ENCODE results near the gene VPS54.

VPS54 gene

GRCh38 chr2:64019083-64019974, at the start of gene VPS54:
Gene VPS54 (minus strand): TSS chr2:64019428. CDS start chr2:63983999, 35,429 bp downstream.
- Mint-ChIP-seq H3K36me3 (ENCODE audit: low read depth) (peaks cover 12% of the 10 kb centered on the region), H3K9me3 (no peaks in the 10 kb centered on the region), H3K27me3 (ENCODE audit: low read depth) (no peaks in the 10 kb centered on the region), H3K4me3 (peak within 1 kb of the TSS; percentile 96), H3K27ac (peak within 1 kb of the TSS; percentile 96), H3K4me1 (ENCODE audit: low read depth) (peaks cover 35% of the 10 kb centered on the region)
- peak; percentile 59 for DNase-seq (ENCODE audit: low spot score)

GRCh38 chr2:64067326-64067725, 48.1 kb upstream of the VPS54 start:
- no peaks in the 10 kb centered on the region for H3K27me3 Mint-ChIP-seq (ENCODE audit: low read depth)
- DNase-seq (ENCODE audit: low spot score), result no peak
- H3K27ac Mint-ChIP-seq, result no peak overlapping the region
- H3K36me3 Mint-ChIP-seq (ENCODE audit: low read depth), result no peaks in the 10 kb centered on the region
- no peak overlapping the region for H3K4me3 Mint-ChIP-seq
- peaks cover 18% of the 10 kb centered on the region for H3K4me1 Mint-ChIP-seq (ENCODE audit: low read depth)
- H3K9me3 Mint-ChIP-seq, result no peaks in the 10 kb centered on the region

- Mint-ChIP-seq H3K36me3 (ENCODE audit: low read depth) (no peaks in the 10 kb centered on the region), H3K27me3 (ENCODE audit: low read depth) (no peaks in the 10 kb centered on the region), H3K4me3 (no peak overlapping the region), H3K4me1 (ENCODE audit: low read depth) (peaks cover 21% of the 10 kb centered on the region), H3K27ac (no peak overlapping the region), H3K9me3 (no peaks in the 10 kb centered on the region)
- DNase-seq (ENCODE audit: low spot score), result no peak
Observed at GRCh38 chr2:64065516-64065915, 46.3 kb upstream of the VPS54 start.

- Mint-ChIP-seq H3K27ac (no peak overlapping the region), H3K36me3 (ENCODE audit: low read depth) (no peaks in the 10 kb centered on the region), H3K27me3 (ENCODE audit: low read depth) (no peaks in the 10 kb centered on the region), H3K4me1 (ENCODE audit: low read depth) (peaks cover 21% of the 10 kb centered on the region), H3K9me3 (no peaks in the 10 kb centered on the region), H3K4me3 (peak overlapping the region; percentile 1)
- DNase-seq (ENCODE audit: low spot score), result no peak
Observed at GRCh38 chr2:64063924-64064331, 44.7 kb upstream of the VPS54 start.

- H3K27me3 Mint-ChIP-seq (ENCODE audit: low read depth), result no peaks in the 10 kb centered on the region
- H3K27ac Mint-ChIP-seq, result no peak overlapping the region
Observed at GRCh38 chr2:64063454-64063853, 44.2 kb upstream of the VPS54 start.

GRCh38 chr2:64062840-64063239, 43.6 kb upstream of the VPS54 start:
- H3K27ac Mint-ChIP-seq, result no peak overlapping the region
- H3K36me3 Mint-ChIP-seq (ENCODE audit: low read depth), result no peaks in the 10 kb centered on the region
- no peak overlapping the region for H3K4me3 Mint-ChIP-seq
- no peaks in the 10 kb centered on the region for H3K27me3 Mint-ChIP-seq (ENCODE audit: low read depth)
- no peaks in the 10 kb centered on the region for H3K9me3 Mint-ChIP-seq
- peaks cover 21% of the 10 kb centered on the region for H3K4me1 Mint-ChIP-seq (ENCODE audit: low read depth)
- no peak for DNase-seq (ENCODE audit: low spot score)

More at GRCh38 chr2:64063454-64063853, 44.2 kb upstream of the VPS54 start:
- H3K9me3 Mint-ChIP-seq, result no peaks in the 10 kb centered on the region
- no peaks in the 10 kb centered on the region for H3K36me3 Mint-ChIP-seq (ENCODE audit: low read depth)
- DNase-seq (ENCODE audit: low spot score), result no peak
- H3K4me3 Mint-ChIP-seq, result no peak overlapping the region
- peaks cover 21% of the 10 kb centered on the region for H3K4me1 Mint-ChIP-seq (ENCODE audit: low read depth)

- H3K27me3 Mint-ChIP-seq (ENCODE audit: low read depth), result no peaks in the 10 kb centered on the region
- H3K4me1 Mint-ChIP-seq (ENCODE audit: low read depth), result peaks cover 13% of the 10 kb centered on the region
- H3K4me3 Mint-ChIP-seq, result no peak overlapping the region
- H3K36me3 Mint-ChIP-seq (ENCODE audit: low read depth), result no peaks in the 10 kb centered on the region
- DNase-seq (ENCODE audit: low spot score), result no peak
- no peaks in the 10 kb centered on the region for H3K9me3 Mint-ChIP-seq
- no peak overlapping the region for H3K27ac Mint-ChIP-seq
Observed at GRCh38 chr2:64059270-64059669, 40.0 kb upstream of the VPS54 start.

- H3K27ac Mint-ChIP-seq, result no peak overlapping the region
- peaks cover 17% of the 10 kb centered on the region for H3K4me1 Mint-ChIP-seq (ENCODE audit: low read depth)
- no peak overlapping the region for H3K4me3 Mint-ChIP-seq
- peaks cover 3% of the 10 kb centered on the region for H3K27me3 Mint-ChIP-seq (ENCODE audit: low read depth)
- no peaks in the 10 kb centered on the region for H3K9me3 Mint-ChIP-seq
- H3K36me3 Mint-ChIP-seq (ENCODE audit: low read depth), result no peaks in the 10 kb centered on the region
- DNase-seq (ENCODE audit: low spot score), result no peak
Observed at GRCh38 chr2:64056021-64056420, 36.8 kb upstream of the VPS54 start.

GRCh38 chr2:64054161-64054915, 35.1 kb upstream of the VPS54 start:
- Mint-ChIP-seq H3K36me3 (ENCODE audit: low read depth) (no peaks in the 10 kb centered on the region), H3K27me3 (ENCODE audit: low read depth) (peaks cover 3% of the 10 kb centered on the region), H3K27ac (no peak overlapping the region), H3K9me3 (no peaks in the 10 kb centered on the region), H3K4me3 (no peak overlapping the region), H3K4me1 (ENCODE audit: low read depth) (peaks cover 22% of the 10 kb centered on the region)
- DNase-seq (ENCODE audit: low spot score), result no peak

- Mint-ChIP-seq H3K27ac (no peak overlapping the region), H3K4me3 (no peak overlapping the region), H3K4me1 (ENCODE audit: low read depth) (peaks cover 24% of the 10 kb centered on the region), H3K27me3 (ENCODE audit: low read depth) (peaks cover 3% of the 10 kb centered on the region), H3K36me3 (ENCODE audit: low read depth) (no peaks in the 10 kb centered on the region), H3K9me3 (no peaks in the 10 kb centered on the region)
- DNase-seq (ENCODE audit: low spot score), result no peak
Observed at GRCh38 chr2:64052463-64053241, 33.4 kb upstream of the VPS54 start.

GRCh38 chr2:64049633-64050220, 30.5 kb upstream of the VPS54 start:
- H3K36me3 Mint-ChIP-seq (ENCODE audit: low read depth), result no peaks in the 10 kb centered on the region
- no peaks in the 10 kb centered on the region for H3K9me3 Mint-ChIP-seq
- peaks cover 3% of the 10 kb centered on the region for H3K27me3 Mint-ChIP-seq (ENCODE audit: low read depth)
- no peak overlapping the region for H3K4me3 Mint-ChIP-seq
- peak overlapping the region; percentile 9 for H3K27ac Mint-ChIP-seq
- peak; percentile 66 for DNase-seq (ENCODE audit: low spot score)
- H3K4me1 Mint-ChIP-seq (ENCODE audit: low read depth), result peaks cover 25% of the 10 kb centered on the region

- H3K4me3 Mint-ChIP-seq, result no peak overlapping the region
- H3K36me3 Mint-ChIP-seq (ENCODE audit: low read depth), result no peaks in the 10 kb centered on the region
- no peak for DNase-seq (ENCODE audit: low spot score)
- H3K9me3 Mint-ChIP-seq, result no peaks in the 10 kb centered on the region
- peaks cover 2% of the 10 kb centered on the region for H3K27me3 Mint-ChIP-seq (ENCODE audit: low read depth)
- H3K27ac Mint-ChIP-seq, result no peak overlapping the region
- H3K4me1 Mint-ChIP-seq (ENCODE audit: low read depth), result peaks cover 10% of the 10 kb centered on the region
Observed at GRCh38 chr2:64045938-64046337, 26.7 kb upstream of the VPS54 start.

- Mint-ChIP-seq H3K27ac (peak overlapping the region; percentile 76), H3K9me3 (peaks cover 3% of the 10 kb centered on the region), H3K4me1 (ENCODE audit: low read depth) (peaks cover 29% of the 10 kb centered on the region), H3K27me3 (ENCODE audit: low read depth) (peaks cover 4% of the 10 kb centered on the region), H3K4me3 (peak overlapping the region; percentile 54), H3K36me3 (ENCODE audit: low read depth) (peaks cover 2% of the 10 kb centered on the region)
- DNase-seq (ENCODE audit: low spot score), result no peak
Observed at GRCh38 chr2:64040161-64040560, 20.9 kb upstream of the VPS54 start.

Measured in T-helper 2 cell treated with Interferon-gamma antibody and Interleukin-4, amounts not matched to agents 5 μg/mL and 100 μg/mL, for 36 hours (primary cell).